ENCODE results near the gene FLYWCH1. TPM values are rescaled to one million over a fixed set of nuclear protein-coding genes. Genes with fewer than 3 reads are reported as not detected.

The FLYWCH1 gene
- total and polyA plus RNA-seq, 2 of the 8 experiments (the other 6 are each of a cell fraction or from before 2014, with no cell fraction given): 12.4 to 23.5 TPM

- peak; percentile 51 for TF ChIP-seq TAF7 (optimal IDR thresholded peaks at IDR 0.05; ENCODE audit: borderline replicate concordance, low read depth, low read length)
- TF ChIP-seq BRCA1 (IDR thresholded peaks at IDR 0.05; ENCODE audit: low read depth, low read length): no peak
- TF ChIP-seq EZH2 (IDR thresholded peaks at IDR 0.05; ENCODE audit: low read depth, low read length, severe bottlenecking): no peak
- peak; percentile 41; the same call in 1 of the 2 replicates for TF ChIP-seq PHF8 (conservative IDR thresholded peaks at IDR 0.05; ENCODE audit: low read depth, low read length)
- no peak for TF ChIP-seq SP2 (IDR thresholded peaks at IDR 0.05; ENCODE audit: low read length)
- peak in 1 of 2 experiments; percentile 87; a peak in 2 of 4 replicates for TF ChIP-seq SIN3A (conservative IDR thresholded peaks at IDR 0.05 in 1 of 2, IDR thresholded peaks at IDR 0.05 in 1 of 2; ENCODE audit: low read depth in 1 of 2, low read length in 2 of 2)
- TF ChIP-seq SP4 (IDR thresholded peaks at IDR 0.05; ENCODE audit: low read length): peak; percentile 90
- peak; percentile 42; the same call in 1 of the 2 replicates for TF ChIP-seq TEAD4 (IDR thresholded peaks at IDR 0.05; ENCODE audit: low read depth, low read length)
- peak; percentile 57 for TF ChIP-seq NANOG (IDR thresholded peaks at IDR 0.05; ENCODE audit: insufficient read depth, low read depth, low read length, poor library complexity, severe bottlenecking)
- TF ChIP-seq CHD7 (IDR thresholded peaks at IDR 0.05; ENCODE audit: insufficient replicate concordance, low read length): no peak
Measured at GRCh38 chr16:2911638-2912329, at the start of gene FLYWCH1 (continued).

Data from H1 (cell line).